NCI-H2171 (cell line): Measurements from ENCODE around the gene B9D1.

Experiments used
- DNase-seq: peaks from one replicate; lab custom pipeline; 2025; lab: John Stamatoyannopoulos, UW

B9D1 gene

DNA sequence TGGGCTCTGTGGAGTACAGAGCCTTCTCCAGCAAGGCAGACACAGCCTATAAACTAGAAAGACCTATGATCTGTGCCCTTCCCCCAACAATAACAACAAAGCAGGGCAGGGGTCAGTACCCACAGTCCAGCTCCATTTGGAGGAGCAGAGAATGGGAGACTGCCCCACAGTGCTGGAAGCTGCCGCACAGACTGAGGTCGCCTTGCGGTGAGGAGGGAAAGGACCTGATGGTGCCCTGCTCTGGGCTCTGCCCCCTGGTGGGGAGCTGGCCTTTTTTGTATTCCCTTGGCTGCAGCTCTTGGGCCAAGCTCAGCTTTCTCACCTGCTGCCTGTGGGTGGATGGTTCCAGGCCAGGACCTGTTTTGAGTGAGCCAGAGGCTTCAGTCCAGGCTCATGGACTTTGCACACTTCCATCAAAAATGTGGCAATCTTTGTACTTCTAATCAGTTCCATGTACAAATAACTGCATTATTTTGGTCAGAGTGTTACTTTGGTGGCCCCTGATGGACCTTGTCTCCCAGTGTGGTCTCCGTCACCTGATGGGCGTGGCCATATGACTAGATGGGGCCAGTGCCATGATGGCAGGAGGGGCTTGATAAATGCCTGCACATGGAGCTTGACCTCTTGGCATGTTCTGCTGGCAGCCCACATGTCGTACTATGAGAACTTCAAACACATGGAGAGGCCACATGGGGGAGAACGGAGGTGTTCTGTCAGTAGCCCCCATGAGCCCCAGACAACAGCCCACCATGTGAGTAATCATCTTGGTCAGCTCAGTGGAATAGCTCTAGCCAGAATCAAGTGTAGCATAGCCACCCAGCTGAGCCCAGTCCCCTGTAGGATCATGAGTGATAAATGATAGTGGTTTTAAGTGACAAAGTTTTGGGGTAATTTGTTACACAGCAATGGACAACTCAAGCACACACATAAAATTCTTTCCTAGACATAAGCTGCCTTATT, 24.2 kb downstream of the B9D1 start:
- no peak for DNase-seq

DNA sequence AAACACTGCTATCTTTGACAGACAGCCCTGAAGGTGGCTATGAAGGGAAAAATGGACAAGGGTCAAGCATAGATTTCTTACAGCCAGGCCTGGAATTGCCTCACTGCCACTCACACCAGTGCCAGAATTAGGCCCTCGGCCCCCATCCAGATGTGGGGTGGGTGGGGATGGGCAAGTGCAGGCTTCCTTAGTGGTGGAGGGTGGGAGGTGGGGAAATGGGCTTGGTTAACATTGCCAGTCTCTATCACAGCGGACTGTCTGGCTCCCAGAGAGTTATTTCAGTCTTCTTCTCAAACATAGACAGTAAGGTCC, 24.9 kb downstream of the B9D1 start:
- DNase-seq: no peak

- DNase-seq: no peak
Observed at GRCh38 chr17:19336938-19337711, 25.4 kb downstream of the B9D1 start.

- no peak for DNase-seq
Observed at GRCh38 chr17:19335951-19336631, 26.4 kb downstream of the B9D1 start.

DNA sequence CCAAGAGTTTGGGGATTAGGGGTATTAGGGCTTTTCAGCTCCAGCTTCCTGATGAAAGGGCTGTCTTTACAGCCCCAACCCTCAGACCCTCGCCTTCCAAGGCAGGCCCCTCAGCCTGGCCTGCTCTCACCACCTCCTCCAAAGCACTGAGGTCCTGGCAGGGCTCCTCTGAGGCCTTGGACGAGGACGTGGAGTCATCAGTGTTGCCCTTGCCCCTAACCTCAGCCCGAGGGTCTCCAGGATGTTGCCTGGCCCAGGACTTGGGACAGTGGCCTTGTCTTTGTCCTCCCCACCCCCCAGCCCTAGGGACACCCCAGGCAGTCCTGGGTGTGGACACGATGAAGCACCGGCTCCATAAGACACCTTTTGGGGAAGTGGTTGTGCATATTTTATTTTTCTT, 28.2 kb downstream of the B9D1 start:
- no peak for DNase-seq

- no peak for DNase-seq
Observed at GRCh38 chr17:19333736-19334290, 28.7 kb downstream of the B9D1 start.

GRCh38 chr17:19333132-19333440, 29.4 kb downstream of the B9D1 start:
- DNase-seq: no peak

DNA sequence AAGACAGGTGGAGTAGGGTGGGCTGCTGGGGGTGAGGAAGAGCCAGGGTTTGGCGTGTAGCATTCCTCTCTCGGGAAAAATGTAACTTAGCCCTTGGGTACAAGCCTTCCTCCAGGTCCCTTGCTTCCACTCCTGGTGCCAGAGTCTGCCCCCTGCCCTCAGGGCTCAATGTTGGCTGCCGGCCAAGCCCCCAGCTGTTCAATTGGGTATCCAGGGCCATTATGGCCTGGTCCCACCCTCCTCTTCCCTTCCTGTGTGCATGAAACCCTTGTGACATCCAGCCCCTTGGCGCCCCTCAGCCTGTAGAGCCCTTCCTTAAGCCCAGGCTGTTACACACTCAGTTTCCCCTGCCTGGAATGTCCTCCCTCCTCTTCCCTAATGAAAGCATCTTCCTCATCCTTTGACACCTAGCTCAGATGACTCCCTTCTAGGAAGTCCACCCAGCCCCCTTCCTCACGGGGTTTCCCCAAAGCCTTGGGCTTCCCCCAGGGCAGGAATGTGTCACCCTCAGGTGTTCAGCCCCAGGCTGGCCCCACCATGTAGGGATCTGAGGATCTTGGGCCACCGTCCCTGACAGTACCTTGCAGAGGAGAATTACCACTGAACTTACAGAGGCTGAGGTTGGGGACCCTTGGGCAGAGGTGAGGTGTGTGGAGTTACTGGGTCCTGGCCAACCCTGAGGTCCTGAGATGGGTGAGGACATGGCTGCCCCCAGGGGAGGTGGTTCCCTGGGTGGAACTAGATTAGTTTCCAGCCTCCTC, 30.0 kb downstream of the B9D1 start:
- no peak for DNase-seq

DNA sequence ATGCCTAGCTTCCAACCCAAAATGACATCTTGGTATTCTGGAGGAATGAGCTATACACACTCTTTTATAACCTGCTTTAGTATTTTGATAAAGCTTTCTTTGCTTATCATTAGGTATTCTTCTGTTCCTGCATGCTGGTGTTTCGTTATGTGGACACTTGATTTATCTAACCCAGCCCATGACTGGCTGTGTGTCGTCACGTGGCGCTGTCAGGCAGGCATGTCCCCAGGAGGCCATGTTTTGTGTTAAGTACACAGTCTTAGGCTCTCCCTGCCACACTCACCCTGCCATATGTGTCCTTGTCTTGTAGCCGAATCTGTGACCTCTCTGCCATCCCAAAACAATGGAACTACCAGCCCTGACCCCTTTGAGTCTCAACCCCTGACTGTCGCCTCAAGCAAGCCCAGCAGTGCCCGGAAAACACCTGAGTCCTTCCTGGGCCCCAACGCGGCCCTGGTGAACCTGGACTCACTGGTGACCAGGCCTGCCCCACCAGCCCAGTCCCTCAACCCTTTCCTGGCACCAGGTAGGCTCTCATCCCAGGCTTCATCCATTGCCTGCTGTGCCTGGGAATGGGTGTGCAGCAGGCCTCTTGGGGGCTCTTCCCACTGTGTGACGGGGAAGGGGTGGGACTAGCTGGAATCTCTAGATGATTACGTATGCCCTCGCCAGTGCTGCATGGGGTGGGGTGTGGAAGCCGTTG, 30.8 kb downstream of the B9D1 start:
- DNase-seq: no peak

DNA sequence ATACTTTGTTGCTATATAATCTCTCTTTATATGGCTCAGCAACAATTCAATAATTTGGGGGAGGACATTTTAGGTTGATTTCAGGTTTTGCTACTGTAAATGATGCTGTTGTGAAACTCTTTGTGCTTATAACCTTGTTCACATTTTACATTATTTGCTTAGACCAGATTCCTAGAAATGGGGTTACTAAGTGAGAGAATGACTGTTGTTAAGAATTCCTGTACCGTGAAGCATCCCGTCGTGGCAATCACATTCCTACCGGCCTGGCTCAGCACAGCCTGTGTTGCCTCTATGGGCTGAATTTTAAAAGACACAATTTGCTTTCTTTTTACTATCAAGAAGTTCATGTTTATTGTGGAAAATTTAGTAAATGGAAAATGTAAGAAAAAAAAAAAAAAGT, 31.4 kb downstream of the B9D1 start:
- DNase-seq: no peak

DNA sequence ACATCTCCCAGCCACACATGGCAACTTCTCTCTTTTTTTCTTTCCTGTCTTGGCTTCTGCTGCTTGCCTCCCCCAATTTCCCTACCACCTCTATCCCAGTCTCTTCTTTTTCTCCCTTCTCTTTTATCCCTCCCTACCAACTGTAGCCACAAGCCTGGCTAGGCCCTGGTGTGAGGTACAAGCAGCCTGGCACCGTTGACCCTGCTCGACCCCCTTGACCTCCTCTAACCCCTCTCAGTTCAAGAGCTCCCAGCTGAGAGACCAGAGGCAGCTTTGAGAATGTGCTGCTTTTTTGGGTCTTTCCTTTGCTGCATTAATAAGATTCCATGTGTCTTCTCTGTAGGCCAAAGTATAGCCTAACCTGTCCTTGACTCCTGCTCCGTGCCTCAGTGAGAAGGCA, 32.3 kb downstream of the B9D1 start:
- no peak for DNase-seq

DNA sequence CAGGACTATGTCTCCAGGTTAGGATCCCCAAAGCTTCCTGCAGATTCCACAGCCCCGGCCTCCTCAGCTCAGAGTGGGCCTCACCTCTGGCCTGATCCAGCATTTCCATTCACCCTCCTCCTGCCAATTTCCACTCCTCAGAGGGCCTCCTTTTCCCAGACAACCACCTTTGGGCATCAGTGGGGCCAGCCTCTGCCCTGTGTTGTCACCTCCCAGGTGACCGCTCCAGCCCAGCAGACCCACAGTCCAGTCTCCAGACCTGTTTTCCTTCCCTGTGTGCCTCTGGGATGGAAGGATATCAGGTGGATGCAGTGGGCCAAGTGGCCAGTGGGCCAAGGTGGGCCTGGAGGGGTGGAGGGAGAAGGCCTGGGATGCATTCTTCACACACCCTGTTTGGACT, 32.7 kb downstream of the B9D1 start:
- DNase-seq: no peak

GRCh38 chr17:19329136-19329535, 33.4 kb downstream of the B9D1 start:
- no peak for DNase-seq

DNA sequence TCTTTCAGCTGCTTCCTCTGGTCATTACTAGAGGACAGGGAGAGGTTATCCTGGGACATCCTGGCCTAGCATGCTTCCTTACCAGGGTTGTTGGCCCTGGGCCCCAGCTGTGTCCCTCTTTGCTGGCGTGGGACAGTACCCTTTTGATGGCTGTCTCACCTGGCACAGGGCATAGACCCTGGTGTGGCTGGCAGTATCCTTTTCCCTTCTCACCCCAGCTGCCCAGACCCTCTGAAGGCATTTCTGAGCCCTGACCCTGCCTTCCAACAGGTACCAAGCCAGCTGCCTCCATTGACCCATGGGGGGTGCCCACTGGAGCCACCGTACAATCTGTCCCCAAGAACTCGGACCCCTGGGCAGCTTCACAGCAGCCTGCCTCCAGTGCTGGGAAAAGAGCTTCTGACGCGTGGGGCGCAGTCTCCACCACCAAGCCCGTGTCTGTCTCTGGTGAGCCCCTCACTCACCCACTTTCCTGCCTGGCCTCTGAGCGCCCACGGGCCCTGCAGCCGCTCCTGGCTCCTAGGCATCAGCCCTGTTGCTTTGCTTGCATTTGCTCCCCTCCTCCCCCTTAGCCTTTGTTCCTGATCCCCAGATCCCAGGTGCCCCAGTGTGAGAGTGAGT, 34.0 kb downstream of the B9D1 start:
- DNase-seq: no peak

DNA sequence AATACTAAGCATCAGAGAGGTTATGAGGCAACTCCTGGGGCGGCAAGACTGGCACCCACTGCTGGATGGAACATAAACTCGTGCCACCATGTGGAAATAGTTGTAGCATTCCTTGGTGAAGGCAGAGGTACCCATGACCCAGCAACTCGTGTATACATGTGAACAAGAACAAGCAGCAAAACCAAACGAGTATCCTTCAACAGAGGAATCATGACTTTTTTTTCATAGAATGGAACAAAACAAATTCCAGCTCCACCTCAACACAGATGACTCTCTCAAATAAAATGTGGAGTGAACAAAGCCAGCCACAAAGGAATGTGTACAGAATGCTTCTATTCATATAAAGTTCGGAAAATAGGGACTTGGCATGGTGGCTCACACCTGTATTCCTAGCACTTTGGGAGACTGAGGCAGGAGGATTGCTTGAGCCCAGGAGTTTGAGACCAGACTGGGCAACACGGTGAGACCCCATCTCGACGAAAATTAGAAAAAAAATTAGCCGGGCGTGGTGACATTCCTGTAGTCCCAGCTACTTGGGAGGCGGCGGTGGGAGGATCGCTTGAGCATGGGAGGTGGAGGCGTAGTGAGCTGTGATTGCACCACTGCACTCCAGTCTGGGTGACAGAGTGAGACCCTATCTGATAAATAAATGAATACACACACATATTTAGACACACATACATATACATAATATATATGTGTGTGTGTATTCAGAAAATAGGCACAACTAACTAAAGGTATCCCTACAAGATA, 35.3 kb downstream of the B9D1 start:
- DNase-seq: no peak

- DNase-seq: no peak
Observed at GRCh38 chr17:19325542-19325941, 37.0 kb downstream of the B9D1 start.

GRCh38 chr17:19322861-19323260, 39.7 kb downstream of the B9D1 start:
- no peak for DNase-seq

DNA sequence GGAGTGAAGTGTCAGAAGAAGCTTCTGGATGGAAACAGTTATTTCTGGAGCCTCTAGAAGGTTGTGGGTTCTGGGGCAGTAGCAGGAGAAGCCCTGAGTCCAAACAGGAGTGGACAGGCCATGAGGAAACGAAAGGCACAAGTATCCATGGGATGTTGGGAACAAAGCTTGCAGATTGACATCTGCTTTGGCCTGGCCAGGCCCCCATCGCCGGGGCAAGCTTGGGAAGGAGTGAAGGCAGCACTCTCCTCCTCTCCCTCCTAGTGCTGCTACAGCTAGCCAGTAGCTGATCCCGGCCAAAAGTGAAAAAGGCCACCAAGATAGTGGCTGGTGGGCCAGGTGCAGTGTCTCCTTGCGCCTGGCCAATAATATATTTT, 40.4 kb downstream of the B9D1 start:
- DNase-seq: no peak

GRCh38 chr17:19321481-19322128, 40.9 kb downstream of the B9D1 start:
- DNase-seq: no peak

- no peak for DNase-seq
Observed at GRCh38 chr17:19320876-19321275, 41.6 kb downstream of the B9D1 start.
